OCI-LY3 (cell line): Measurements from ENCODE around the gene IRGQ.

Source experiments
- EZH2phosphoT487 ChIP-seq: fragments of 200-600 bp; shearing (Covaris generic); IDR thresholded peaks from 2 replicates; pipeline ENCODE4 v1.6.1; 2018; ENCODE audit warnings: antibody characterized with exemption, mixed run types, low read depth
- TF ChIP-seq, protein P1 (sequence below): fragments of 200-600, 300-600 bp; sonication (generic); IDR thresholded peaks from 2 replicates; pipeline ENCODE4 v1.5.1; 2014; ENCODE audit warnings: antibody characterized with exemption, low read length, low read depth

DNA sequence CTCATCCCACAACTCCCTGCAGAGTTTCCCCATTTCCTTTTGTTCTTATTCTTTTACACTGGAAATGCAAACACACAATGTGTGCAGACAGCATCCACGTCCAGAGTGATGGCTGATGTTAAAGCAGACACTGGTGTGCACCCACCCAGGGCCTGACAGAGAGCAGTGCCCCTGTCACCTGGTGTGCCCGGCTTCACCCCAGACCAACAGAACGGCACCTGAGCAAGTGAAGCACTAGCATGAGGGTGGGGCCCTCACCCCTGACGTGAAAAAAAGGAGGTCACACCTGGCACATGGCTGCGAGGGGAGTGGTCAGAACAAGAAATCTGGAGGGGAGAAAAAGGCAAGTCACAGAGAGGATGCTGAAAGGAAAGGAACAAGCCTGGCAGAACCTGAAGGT, 50.7 kb downstream of the IRGQ start:
- TF ChIP-seq, protein P1, sequence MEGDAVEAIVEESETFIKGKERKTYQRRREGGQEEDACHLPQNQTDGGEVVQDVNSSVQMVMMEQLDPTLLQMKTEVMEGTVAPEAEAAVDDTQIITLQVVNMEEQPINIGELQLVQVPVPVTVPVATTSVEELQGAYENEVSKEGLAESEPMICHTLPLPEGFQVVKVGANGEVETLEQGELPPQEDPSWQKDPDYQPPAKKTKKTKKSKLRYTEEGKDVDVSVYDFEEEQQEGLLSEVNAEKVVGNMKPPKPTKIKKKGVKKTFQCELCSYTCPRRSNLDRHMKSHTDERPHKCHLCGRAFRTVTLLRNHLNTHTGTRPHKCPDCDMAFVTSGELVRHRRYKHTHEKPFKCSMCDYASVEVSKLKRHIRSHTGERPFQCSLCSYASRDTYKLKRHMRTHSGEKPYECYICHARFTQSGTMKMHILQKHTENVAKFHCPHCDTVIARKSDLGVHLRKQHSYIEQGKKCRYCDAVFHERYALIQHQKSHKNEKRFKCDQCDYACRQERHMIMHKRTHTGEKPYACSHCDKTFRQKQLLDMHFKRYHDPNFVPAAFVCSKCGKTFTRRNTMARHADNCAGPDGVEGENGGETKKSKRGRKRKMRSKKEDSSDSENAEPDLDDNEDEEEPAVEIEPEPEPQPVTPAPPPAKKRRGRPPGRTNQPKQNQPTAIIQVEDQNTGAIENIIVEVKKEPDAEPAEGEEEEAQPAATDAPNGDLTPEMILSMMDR: no peak
- no peak for TF ChIP-seq EZH2phosphoT487
